WTC11 (cell line): ENCODE data around the gene ARL4D. TPM values are rescaled to one million over a fixed set of nuclear protein-coding genes. Genes with fewer than 3 reads are reported as not detected.

Experiments used
- ATAC-seq: fragments of 200-7000 bp; cut with Tn5 transposase; 2 replicates; pipeline ENCODE4 v1.10.0; 2021; ENCODE audit warnings: mild to moderate bottlenecking, moderate library complexity
- CTCF ChIA-PET: fragments of 300-600 bp; sonication (Branson Sonifier 250); formaldehyde crosslinking; loops from one replicate; lab custom pipeline; 2021; ENCODE audit warnings: antibody characterized with exemption; lab: Charles Lee
- POLR2A ChIA-PET: fragments of 350-600 bp; sonication (Branson Sonifier 250); formaldehyde crosslinking; loops from one replicate; lab custom pipeline; 2021; ENCODE audit warnings: antibody characterized with exemption; lab: Charles Lee
- DNase-seq: peaks from one replicate; pipeline ENCODE4 v3.0.0; 2021; ENCODE audit warnings: low spot score
- H3K27ac Mint-ChIP-seq: 2 replicates; pipeline ENCODE4 v1.8.0; 2021; ENCODE audit warnings: mixed read lengths
- H3K27me3 Mint-ChIP-seq: 2 replicates; pipeline ENCODE4 v1.8.0; 2021; ENCODE audit warnings: low read depth, mild to moderate bottlenecking, moderate library complexity, mixed read lengths
- H3K36me3 Mint-ChIP-seq: 2 replicates; pipeline ENCODE4 v1.8.0; 2021; ENCODE audit warnings: mixed read lengths
- H3K4me1 Mint-ChIP-seq: 2 replicates; pipeline ENCODE4 v1.8.0; 2022; ENCODE audit warnings: mixed read lengths
- H3K4me3 Mint-ChIP-seq: 2 replicates; pipeline ENCODE4 v1.8.0; 2021; ENCODE audit warnings: mild to moderate bottlenecking, moderate library complexity, mixed read lengths
- H3K9me3 Mint-ChIP-seq: 2 replicates; pipeline ENCODE4 v1.8.0; 2021; ENCODE audit warnings: mixed read lengths
- AR ChIP-seq: fragments of 250-450 bp; sonication (Bioruptor Pico); IDR thresholded peaks from 2 replicates; pipeline ENCODE4 v1.9.0; 2021; ENCODE audit warnings: mild to moderate bottlenecking
- E2F1 ChIP-seq: sonication (generic); formaldehyde crosslinking; IDR thresholded peaks from 2 replicates; pipeline ENCODE4 v1.8.0; 2022; ENCODE audit warnings: mild to moderate bottlenecking, missing genetic modification reagents
- FOXJ3 ChIP-seq: sonication (generic); formaldehyde crosslinking; IDR thresholded peaks from 2 replicates; pipeline ENCODE4 v1.9.0; 2021; ENCODE audit warnings: missing genetic modification reagents, mild to moderate bottlenecking, borderline replicate concordance
- FOXP4 ChIP-seq: sonication (generic); formaldehyde crosslinking; IDR thresholded peaks from 2 replicates; pipeline ENCODE4 v1.8.0; 2022; ENCODE audit warnings: mild to moderate bottlenecking, missing genetic modification reagents
- GABPB1 ChIP-seq: sonication (generic); formaldehyde crosslinking; IDR thresholded peaks from 2 replicates; pipeline ENCODE4 v1.8.1; 2023; ENCODE audit warnings: mild to moderate bottlenecking, missing genetic modification reagents
- JUN ChIP-seq: sonication (generic); formaldehyde crosslinking; IDR thresholded peaks from 2 replicates; pipeline ENCODE4 v1.8.0; 2023; ENCODE audit warnings: mild to moderate bottlenecking, missing genetic modification reagents
- MXD4 ChIP-seq: fragments of 250-450 bp; sonication (Bioruptor Pico); IDR thresholded peaks from 2 replicates; pipeline ENCODE4 v1.8.0; 2021; ENCODE audit warnings: mild to moderate bottlenecking, moderate library complexity, borderline replicate concordance
- OVOL2 ChIP-seq: fragments of 250-450 bp; sonication (Bioruptor Pico); IDR thresholded peaks from 2 replicates; pipeline ENCODE4 v1.9.0; 2021; ENCODE audit warnings: mild to moderate bottlenecking, borderline replicate concordance
- PRRX2 ChIP-seq: fragments of 250-450 bp; sonication (Bioruptor Pico); IDR thresholded peaks from 2 replicates; pipeline ENCODE4 v1.8.0; 2021; ENCODE audit warnings: mild to moderate bottlenecking
- TCF7 ChIP-seq: sonication (generic); formaldehyde crosslinking; IDR thresholded peaks from 2 replicates; pipeline ENCODE4 v1.8.0; 2022; ENCODE audit warnings: mild to moderate bottlenecking, low read depth, missing genetic modification reagents, moderate library complexity
- ZNF219 ChIP-seq: sonication (generic); formaldehyde crosslinking; IDR thresholded peaks from 2 replicates; pipeline ENCODE4 v1.8.0; 2023; ENCODE audit warnings: missing genetic modification reagents, mild to moderate bottlenecking, borderline replicate concordance
- total RNA-seq: library from RNA; stranded (reverse); gene quantifications from 3 replicates; pipeline ENCODE4 v1.2.3, GENCODE V29; 2021
- TF ChIP-seq, protein P1 (sequence below): sonication (generic); formaldehyde crosslinking; IDR thresholded peaks from 2 replicates; pipeline ENCODE4 v1.8.1; 2022; ENCODE audit warnings: low read depth, mild to moderate bottlenecking, moderate library complexity, missing genetic modification reagents, borderline replicate concordance
- TF ChIP-seq, protein P2 (sequence below): sonication (generic); formaldehyde crosslinking; IDR thresholded peaks from 2 replicates; pipeline ENCODE4 v1.8.0; 2022; ENCODE audit warnings: mild to moderate bottlenecking, missing genetic modification reagents
- TF ChIP-seq, protein P3 (sequence below): sonication (generic); formaldehyde crosslinking; IDR thresholded peaks from 2 replicates; pipeline ENCODE4 v1.8.1; 2022; ENCODE audit warnings: mild to moderate bottlenecking, missing genetic modification reagents, moderate library complexity, borderline replicate concordance

The ARL4D gene
- total RNA-seq, 1 experiment from 2014 or later, result 11.9 TPM

DNA sequence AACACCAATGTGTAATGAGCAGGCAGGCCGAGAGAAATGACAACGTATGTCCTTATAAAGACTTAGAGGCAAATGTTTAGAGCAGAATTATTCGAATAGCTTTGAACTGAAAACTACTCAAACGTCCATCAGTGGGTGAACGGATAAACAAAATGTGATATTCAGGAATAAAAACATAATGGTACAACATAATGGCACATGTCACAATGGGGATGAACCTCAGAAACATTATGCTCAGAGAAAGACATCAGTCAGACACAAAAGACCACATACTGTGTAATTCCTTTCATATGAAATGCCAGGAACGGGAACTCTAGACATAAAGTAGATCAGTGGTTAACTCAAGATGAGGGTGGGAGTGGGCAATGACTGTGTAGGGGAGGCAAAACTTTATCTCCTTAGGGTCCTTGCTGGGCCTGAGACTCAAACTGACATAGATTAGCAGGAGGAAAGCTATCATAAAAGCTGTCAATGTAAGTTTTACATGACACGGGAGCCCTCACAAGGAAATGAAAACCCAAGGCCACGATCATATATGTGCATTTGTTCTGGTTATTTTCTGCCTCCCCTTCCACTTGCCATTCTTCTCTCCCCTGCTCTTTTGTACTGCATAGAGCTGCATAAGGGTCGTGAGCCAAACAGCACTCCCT, 14.8 kb upstream of the ARL4D start:
- Mint-ChIP-seq H3K27me3 (peaks cover 9% of the 10 kb centered on the region), H3K9me3 (peaks cover 18% of the 10 kb centered on the region), H3K27ac (no peak overlapping the region), H3K4me1 (peaks cover 5% of the 10 kb centered on the region; the same call in 1 of the 2 replicates), H3K4me3 (no peak overlapping the region), H3K36me3 (peaks cover 11% of the 10 kb centered on the region)
- POLR2A ChIA-PET, result interaction anchor here (2.1 kb wide), 1 partner anchor 16 kb away, joined by 8 read pairs; no protein-coding TSS in a partner anchor
- DNase-seq (no peak), ATAC-seq (no peak)
- CTCF ChIA-PET, result interaction anchor here (1.4 kb wide), 1 partner anchor 100 kb away, joined by 4 read pairs; the partner anchor contains the start of gene DHX8
- TF ChIP-seq OVOL2 (CRISPR knock-in tag) (no peak), MXD4 (CRISPR knock-in tag) (no peak), AR (CRISPR knock-in tag) (no peak), E2F1 (CRISPR knock-in tag) (no peak), FOXJ3 (CRISPR knock-in tag) (no peak), JUN (CRISPR knock-in tag) (no peak)
- TF ChIP-seq, protein P1, sequence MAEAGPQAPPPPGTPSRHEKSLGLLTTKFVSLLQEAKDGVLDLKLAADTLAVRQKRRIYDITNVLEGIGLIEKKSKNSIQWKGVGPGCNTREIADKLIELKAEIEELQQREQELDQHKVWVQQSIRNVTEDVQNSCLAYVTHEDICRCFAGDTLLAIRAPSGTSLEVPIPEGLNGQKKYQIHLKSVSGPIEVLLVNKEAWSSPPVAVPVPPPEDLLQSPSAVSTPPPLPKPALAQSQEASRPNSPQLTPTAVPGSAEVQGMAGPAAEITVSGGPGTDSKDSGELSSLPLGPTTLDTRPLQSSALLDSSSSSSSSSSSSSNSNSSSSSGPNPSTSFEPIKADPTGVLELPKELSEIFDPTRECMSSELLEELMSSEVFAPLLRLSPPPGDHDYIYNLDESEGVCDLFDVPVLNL (CRISPR knock-in tag), result no peak

DNA sequence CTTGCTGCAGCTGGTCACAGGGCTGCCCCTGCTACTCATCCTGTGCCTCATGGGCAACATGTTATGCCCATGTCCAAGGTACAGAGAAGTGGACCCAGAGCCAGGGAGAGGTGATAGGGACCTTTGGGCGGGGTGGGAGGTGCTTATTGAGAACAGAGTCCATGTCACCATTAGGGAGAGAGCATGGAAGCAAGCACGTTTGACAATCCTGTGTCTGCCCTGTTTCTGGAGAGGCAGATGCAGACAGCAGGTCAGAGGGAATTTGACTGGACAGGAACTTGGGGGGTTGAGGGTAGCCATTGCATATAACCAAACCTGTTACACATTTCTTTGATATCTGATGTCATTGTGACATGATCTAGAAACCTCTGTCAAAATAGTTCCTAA, 14.3 kb upstream of the ARL4D start:
- peaks cover 11% of the 10 kb centered on the region for H3K36me3 Mint-ChIP-seq
- DNase-seq (no peak), ATAC-seq (no peak)
- ChIA-PET POLR2A (interaction anchor here (2.1 kb wide), 1 partner anchor 16 kb away, joined by 8 read pairs; no protein-coding TSS in a partner anchor), CTCF (interaction anchor here (1.4 kb wide), 1 partner anchor 99 kb away, joined by 4 read pairs; the partner anchor contains the start of gene DHX8)
- peaks cover 18% of the 10 kb centered on the region for H3K9me3 Mint-ChIP-seq
- H3K27ac Mint-ChIP-seq, result no peak overlapping the region
- H3K4me1 Mint-ChIP-seq, result peaks cover 6% of the 10 kb centered on the region; the same call in 1 of the 2 replicates
- TF ChIP-seq GABPB1 (0 out of 2 replicates have a peak, but pooled peaks have one; percentile 37), TCF7 (CRISPR knock-in tag) (no peak)
- H3K4me3 Mint-ChIP-seq, result no peak overlapping the region
- H3K27me3 Mint-ChIP-seq, result peaks cover 9% of the 10 kb centered on the region

- H3K9me3 Mint-ChIP-seq, result peaks cover 11% of the 10 kb centered on the region
- DNase-seq (no peak), ATAC-seq (no peak)
- H3K27ac Mint-ChIP-seq, result no peak overlapping the region
- ChIA-PET POLR2A (interaction anchor here (2.1 kb wide), 1 partner anchor 17 kb away, joined by 8 read pairs; no protein-coding TSS in a partner anchor), CTCF (no interaction called here)
- TF ChIP-seq ZNF219 (no peak), MXD4 (CRISPR knock-in tag) (no peak), PRRX2 (CRISPR knock-in tag) (no peak), FOXP4 (CRISPR knock-in tag) (no peak)
- TF ChIP-seq, protein P2, sequence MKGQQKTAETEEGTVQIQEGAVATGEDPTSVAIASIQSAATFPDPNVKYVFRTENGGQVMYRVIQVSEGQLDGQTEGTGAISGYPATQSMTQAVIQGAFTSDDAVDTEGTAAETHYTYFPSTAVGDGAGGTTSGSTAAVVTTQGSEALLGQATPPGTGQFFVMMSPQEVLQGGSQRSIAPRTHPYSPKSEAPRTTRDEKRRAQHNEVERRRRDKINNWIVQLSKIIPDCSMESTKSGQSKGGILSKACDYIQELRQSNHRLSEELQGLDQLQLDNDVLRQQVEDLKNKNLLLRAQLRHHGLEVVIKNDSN, result no peak
- TF ChIP-seq, protein P3, sequence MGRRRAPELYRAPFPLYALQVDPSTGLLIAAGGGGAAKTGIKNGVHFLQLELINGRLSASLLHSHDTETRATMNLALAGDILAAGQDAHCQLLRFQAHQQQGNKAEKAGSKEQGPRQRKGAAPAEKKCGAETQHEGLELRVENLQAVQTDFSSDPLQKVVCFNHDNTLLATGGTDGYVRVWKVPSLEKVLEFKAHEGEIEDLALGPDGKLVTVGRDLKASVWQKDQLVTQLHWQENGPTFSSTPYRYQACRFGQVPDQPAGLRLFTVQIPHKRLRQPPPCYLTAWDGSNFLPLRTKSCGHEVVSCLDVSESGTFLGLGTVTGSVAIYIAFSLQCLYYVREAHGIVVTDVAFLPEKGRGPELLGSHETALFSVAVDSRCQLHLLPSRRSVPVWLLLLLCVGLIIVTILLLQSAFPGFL (CRISPR knock-in tag), result no peak
- H3K4me1 Mint-ChIP-seq, result peaks cover 12% of the 10 kb centered on the region; the same call in 1 of the 2 replicates
- H3K36me3 Mint-ChIP-seq, result peaks cover 5% of the 10 kb centered on the region
- H3K27me3 Mint-ChIP-seq, result peaks cover 9% of the 10 kb centered on the region
- H3K4me3 Mint-ChIP-seq, result no peak overlapping the region
Measured at GRCh38 chr17:43385046-43385831, 13.6 kb upstream of the ARL4D start.
